Pancreas (tissue), 10 donors: ENCODE measurements around the gene SLC35E1. TPM values are rescaled to one million over a fixed set of nuclear protein-coding genes. Genes with fewer than 3 reads are reported as not detected.
A peak's percentile ranks its signal among the peaks of the same experiment; 100 is the strongest.

Experiments used
- ATAC-seq, 4 donors: fragments of 200-7000 bp; cut with Tn5 transposase; one replicate each; pipeline versions ENCODE4 v1.8.0 to v1.9.1; 2020; ENCODE audit warnings: mild to moderate bottlenecking in 4 of 4, moderate library complexity in 4 of 4
- DNase-seq, 6 donors: peaks; one replicate each; pipeline ENCODE4 v3.0.0-alpha.2; 2020
- FAIRE-seq: peaks from 2 replicates; lab custom pipeline; 2012; peaks lifted over from hg19 to GRCh38; lab: Jason Lieb, UNC
- H3K27ac ChIP-seq, 4 donors: fragments of 200-600 bp; sonication (generic); 1 replicate in 3 of 4; 2 replicates in 1 of 4; pipeline versions ENCODE4 v1.5.0 to v1.8.0; 2020
- H3K27me3 ChIP-seq, 4 donors: fragments of 200-600 bp; one replicate each; pipeline ENCODE4 v1.8.0; 2021
- H3K36me3 ChIP-seq, 3 donors: fragments of 200-600 bp; sonication (generic) in 1 of 3; one replicate each; pipeline versions ENCODE4 v1.5.0 to v1.8.0; 2020 to 2021
- H3K4me1 ChIP-seq, 3 donors: fragments of 200-600 bp; one replicate each; pipeline ENCODE4 v1.8.0; 2021
- H3K4me3 ChIP-seq, 4 donors: fragments of 200-600 bp; sonication (generic) in 2 of 4; one replicate each; pipeline versions ENCODE4 v1.5.0 to v1.8.0; 2020 to 2021
- H3K9me3 ChIP-seq, 4 donors: fragments of 200-600 bp; one replicate each; pipeline ENCODE4 v1.8.0; 2021
- WGBS, 2 donors: extraction: QIAGEN DNeasy Blood & Tissue Kit; methylation state at CpG; one replicate each; pipeline ENCODE4 v1.1.7; 2013; 5-methylcytosine and 5-hydroxymethylcytosine counted together
- intact Hi-C, 3 donors: fragments of 100-400 bp; cut with DNase I; formaldehyde crosslinking; loops; one replicate each; pipeline versions ENCODE4 v1.11.1 to v1.14.2; 2022
- polyA plus RNA-seq, 2 donors: library from polyadenylated mRNA; stranded (reverse); fragments of 200-250 nt; gene quantifications; one replicate each; pipeline ENCODE4 v1.2.3, GENCODE V29; 2013
- total RNA-seq, 6 donors: library from RNA; stranded (reverse); fragmentation: NEBNext Ultra II Directional in 4 of 6; extraction: Animal tissue kit (Norgen Biotek cat#: 25700) in 4 of 6; gene quantifications; one replicate each; pipeline versions ENCODE4 v1.2.1 to v1.2.4, GENCODE V29; 2021 to 2023
- TF ChIP-seq, protein P1 (sequence below), 4 donors: fragments of 200-600 bp; sonication (generic) in 3 of 4; IDR thresholded peaks; one replicate each; pipeline versions ENCODE4 v1.5.0 to v1.8.0; 2021; ENCODE audit warnings: antibody characterized with exemption in 4 of 4
- donor health status: healthy with polysubstance abuse.
- donor health status: DM: no; HTN: no; CAD: no; lungs with moderate emphysema.
- donor health status: DM: no; HTN: no; CAD: no.
- donor health status: control.
- donor health status: control.
- donor health status: Bipolar disorder and iron deficiency.
- donor health status: DM: yes; HTN: yes; CAD: no.
- donor health status: DM: no; HTN: no; CAD: no.
- donor health status: DM: no; HTN: no; CAD: no.
- donor health status: DM: yes; HTN: yes; CAD: no.

The SLC35E1 gene
- total and polyA plus RNA-seq, 8 donors, result 22.9 to 42.1 (median 34.0) TPM

DNA sequence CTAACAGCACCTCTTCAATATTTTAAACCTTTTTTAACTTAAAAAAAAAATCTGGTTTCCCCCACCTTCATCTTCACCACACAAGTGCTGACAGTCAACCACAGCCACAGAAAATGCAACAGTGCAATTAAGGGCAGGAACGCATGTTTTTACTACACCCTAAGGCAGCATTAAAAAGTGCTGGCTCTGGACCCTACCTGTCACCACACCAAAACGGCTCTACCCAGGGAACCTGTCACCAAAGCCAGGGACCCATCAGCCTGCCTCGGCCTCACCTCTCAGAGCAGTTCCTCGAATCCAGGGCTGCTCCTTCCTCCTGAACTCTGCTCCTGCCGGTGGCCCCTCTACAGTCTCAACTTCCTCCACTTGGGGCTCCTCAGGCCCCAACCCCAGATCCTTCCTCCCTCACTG is 22.5 kb upstream of the SLC35E1 start:
- peaks cover 0 to 6% (median 0%) of the 10 kb centered on the region in 3 donors for H3K4me1 ChIP-seq
- peak in 1 of 4 donors; percentile 20 for ATAC-seq
- WGBS, 2 donors, result 72 to 78% methylated on average over 5 of the region's 5 CpGs

GRCh38 chr19:16594131-16594586 is 21.9 kb upstream of the SLC35E1 start:
- no peak overlapping the region for H3K4me3 ChIP-seq
- H3K27ac ChIP-seq, result no peak overlapping the region
- no peaks in the 10 kb centered on the region for H3K9me3 ChIP-seq
- H3K4me1 ChIP-seq, result peaks cover 0 to 6% (median 2%) of the 10 kb centered on the region in 3 donors
- H3K36me3 ChIP-seq, result no peaks in the 10 kb centered on the region
- ATAC-seq (peak in 2 of 4 donors; percentile 12 to 51), DNase-seq (peak in 1 of 6 donors; percentile 26), FAIRE-seq (no peak)
- intact Hi-C loops, result no loop called here
- WGBS, 2 donors, result 73 to 78% methylated on average over 10 of the region's 10 CpGs
- TF ChIP-seq, protein P1, sequence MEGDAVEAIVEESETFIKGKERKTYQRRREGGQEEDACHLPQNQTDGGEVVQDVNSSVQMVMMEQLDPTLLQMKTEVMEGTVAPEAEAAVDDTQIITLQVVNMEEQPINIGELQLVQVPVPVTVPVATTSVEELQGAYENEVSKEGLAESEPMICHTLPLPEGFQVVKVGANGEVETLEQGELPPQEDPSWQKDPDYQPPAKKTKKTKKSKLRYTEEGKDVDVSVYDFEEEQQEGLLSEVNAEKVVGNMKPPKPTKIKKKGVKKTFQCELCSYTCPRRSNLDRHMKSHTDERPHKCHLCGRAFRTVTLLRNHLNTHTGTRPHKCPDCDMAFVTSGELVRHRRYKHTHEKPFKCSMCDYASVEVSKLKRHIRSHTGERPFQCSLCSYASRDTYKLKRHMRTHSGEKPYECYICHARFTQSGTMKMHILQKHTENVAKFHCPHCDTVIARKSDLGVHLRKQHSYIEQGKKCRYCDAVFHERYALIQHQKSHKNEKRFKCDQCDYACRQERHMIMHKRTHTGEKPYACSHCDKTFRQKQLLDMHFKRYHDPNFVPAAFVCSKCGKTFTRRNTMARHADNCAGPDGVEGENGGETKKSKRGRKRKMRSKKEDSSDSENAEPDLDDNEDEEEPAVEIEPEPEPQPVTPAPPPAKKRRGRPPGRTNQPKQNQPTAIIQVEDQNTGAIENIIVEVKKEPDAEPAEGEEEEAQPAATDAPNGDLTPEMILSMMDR (IDR thresholded peaks at IDR 0.05), result no peak
- no peaks in the 10 kb centered on the region for H3K27me3 ChIP-seq

More for the DNA sequence above, 22.5 kb upstream of the SLC35E1 start:
- DNase-seq (peak in 1 of 6 donors; percentile 21), FAIRE-seq (no peak)
- no peaks in the 10 kb centered on the region for H3K27me3 ChIP-seq
- TF ChIP-seq, protein P1 (IDR thresholded peaks at IDR 0.05), result no peak
- H3K36me3 ChIP-seq, result no peaks in the 10 kb centered on the region
- H3K9me3 ChIP-seq, result no peaks in the 10 kb centered on the region
- intact Hi-C loops, result no loop called here
- H3K4me3 ChIP-seq, result no peak overlapping the region
- H3K27ac ChIP-seq, result no peak overlapping the region

GRCh38 chr19:16593181-16593580 is 21.0 kb upstream of the SLC35E1 start:
- Histone ChIP-seq H3K27me3 (no peaks in the 10 kb centered on the region), H3K4me3 (no peak overlapping the region), H3K4me1 (peaks cover 9 to 15% (median 12%) of the 10 kb centered on the region in 3 donors), H3K9me3 (no peaks in the 10 kb centered on the region), H3K36me3 (no peaks in the 10 kb centered on the region), H3K27ac (no peak overlapping the region)
- intact Hi-C loops, result no loop called here
- DNase-seq, result peak in 1 of 6 donors; percentile 22
- FAIRE-seq, result no peak
- TF ChIP-seq, protein P1 (IDR thresholded peaks at IDR 0.05), result no peak
- WGBS, 2 donors, result 94 to 99% methylated on average over 4 of the region's 4 CpGs
- ATAC-seq, result no peak

DNA sequence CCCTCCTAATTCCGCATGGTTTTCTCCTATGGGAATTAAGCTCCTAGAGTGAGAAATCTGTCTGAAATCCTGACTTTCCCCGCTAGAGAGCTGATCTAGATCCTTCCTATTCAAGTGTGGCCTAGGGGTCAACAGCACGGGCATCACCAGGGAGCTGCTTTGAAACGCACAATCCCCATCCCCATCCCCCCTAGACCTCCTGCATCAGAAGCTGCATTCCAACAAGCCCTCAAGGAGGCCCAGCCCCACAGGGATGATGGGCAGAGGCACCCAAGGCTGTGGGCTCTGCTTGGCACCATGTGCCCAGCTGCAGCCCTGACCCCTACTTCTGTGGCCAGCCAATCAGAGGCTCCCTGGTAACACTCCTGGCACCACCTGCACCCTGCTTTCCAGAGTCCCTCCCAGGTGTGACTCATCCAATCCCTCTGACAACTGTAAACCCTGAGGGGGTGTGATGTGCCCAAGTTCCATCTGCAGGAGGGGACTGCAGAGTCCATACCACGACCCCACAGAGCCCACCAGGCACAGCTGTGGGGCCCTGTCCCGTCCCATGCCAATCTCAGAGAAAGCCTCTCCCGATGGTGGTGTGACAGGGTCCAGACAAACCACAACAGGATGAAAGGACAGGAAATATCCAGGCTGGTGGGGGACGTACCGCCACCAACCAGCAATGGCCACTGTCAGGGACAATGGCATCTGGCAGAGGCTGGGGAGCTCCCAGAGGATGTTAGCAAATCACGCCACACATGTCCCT is 19.8 kb upstream of the SLC35E1 start:
- Histone ChIP-seq H3K36me3 (no peaks in the 10 kb centered on the region), H3K27ac (no peak overlapping the region), H3K9me3 (no peaks in the 10 kb centered on the region), H3K4me3 (no peak overlapping the region), H3K4me1 (peaks cover 17 to 27% (median 18%) of the 10 kb centered on the region in 3 donors), H3K27me3 (no peaks in the 10 kb centered on the region)
- FAIRE-seq (no peak), DNase-seq (peak in 1 of 6 donors; percentile 6), ATAC-seq (no peak)
- TF ChIP-seq, protein P1 (IDR thresholded peaks at IDR 0.05), result no peak
- intact Hi-C loops, result no loop called here
- 78 to 81% methylated on average over 10 of the region's 10 CpGs for WGBS, 2 donors
